ENCODE measurements around the gene FLCN. TPM values are rescaled to one million over a fixed set of nuclear protein-coding genes. Genes with fewer than 3 reads are reported as not detected.

The FLCN gene
- total RNA-seq, 4 donors from 2014 or later: 31.7 to 62.0 (median 39.2) TPM

GRCh38 chr17:17170346-17170985, 66.5 kb downstream of the FLCN start:
- no peaks in the 10 kb centered on the region for H3K9me3 ChIP-seq
- ATAC-seq (no peak), DNase-seq (no peak)

GRCh38 chr17:17169396-17169795, 67.6 kb downstream of the FLCN start:
- in situ Hi-C loops (cut with MboI; ENCODE audit: low sequenced_read_pairs in 4 of 4) (no loop called here), intact Hi-C loops (cut with DNase I; ENCODE audit: low total_unique reads) (no loop called here)
- peaks cover 2 to 72% of the 10 kb centered on the region in 2 donors for H3K36me3 ChIP-seq
- no peaks in the 10 kb centered on the region for H3K9me3 ChIP-seq
- TF ChIP-seq CTCF (IDR thresholded peaks at IDR 0.05 in 4 of 5, conservative IDR thresholded peaks at IDR 0.05 in 1 of 5): no peak
- TF ChIP-seq POLR2A (IDR thresholded peaks at IDR 0.05): no peak
- no peaks in the 10 kb centered on the region for H3K27me3 ChIP-seq
- H3K27ac ChIP-seq: no peak overlapping the region
- no peak overlapping the region for H3K4me3 ChIP-seq
- H3K4me1 ChIP-seq: peaks cover 3 to 6% of the 10 kb centered on the region in 2 donors
- no peak for ATAC-seq
- no peak for DNase-seq

More at GRCh38 chr17:17170346-17170985, 66.5 kb downstream of the FLCN start:
- intact Hi-C loops (cut with DNase I; ENCODE audit: low total_unique reads): no loop called here
- H3K36me3 ChIP-seq: peaks cover 2 to 72% of the 10 kb centered on the region in 2 donors
- H3K4me3 ChIP-seq: no peak overlapping the region
- in situ Hi-C loops (cut with MboI; ENCODE audit: low sequenced_read_pairs in 4 of 4): no loop called here
- H3K27me3 ChIP-seq: no peaks in the 10 kb centered on the region
- H3K27ac ChIP-seq: peak overlapping the region in 2 of 4 donors; percentile 7 to 65
- TF ChIP-seq CTCF (IDR thresholded peaks at IDR 0.05 in 4 of 5, conservative IDR thresholded peaks at IDR 0.05 in 1 of 5) (no peak), POLR2A (IDR thresholded peaks at IDR 0.05) (no peak)
- peaks cover 3 to 6% of the 10 kb centered on the region in 2 donors for H3K4me1 ChIP-seq

- Histone ChIP-seq H3K27me3 (no peaks in the 10 kb centered on the region), H3K4me1 (peaks cover 3 to 6% of the 10 kb centered on the region in 2 donors), H3K9me3 (no peaks in the 10 kb centered on the region), H3K4me3 (no peak overlapping the region), H3K36me3 (peaks cover 0 to 68% of the 10 kb centered on the region in 2 donors), H3K27ac (no peak overlapping the region)
- ATAC-seq (no peak), DNase-seq (no peak)
- intact Hi-C loops (cut with DNase I; ENCODE audit: low total_unique reads): no loop called here
- TF ChIP-seq CTCF (IDR thresholded peaks at IDR 0.05 in 4 of 5, conservative IDR thresholded peaks at IDR 0.05 in 1 of 5) (no peak), POLR2A (IDR thresholded peaks at IDR 0.05) (no peak)
- in situ Hi-C loops (cut with MboI; ENCODE audit: low sequenced_read_pairs in 4 of 4): no loop called here
These were observed 68.6 kb downstream of the FLCN start for GRCh38 chr17:17168401-17168800.

GRCh38 chr17:17167986-17168385, 69.0 kb downstream of the FLCN start:
- Histone ChIP-seq H3K27me3 (no peaks in the 10 kb centered on the region), H3K9me3 (no peaks in the 10 kb centered on the region), H3K36me3 (peaks cover 0 to 65% of the 10 kb centered on the region in 2 donors), H3K4me1 (peaks cover 3 to 10% of the 10 kb centered on the region in 2 donors), H3K4me3 (no peak overlapping the region), H3K27ac (no peak overlapping the region)
- intact Hi-C loops (cut with DNase I; ENCODE audit: low total_unique reads): no loop called here
- in situ Hi-C loops (cut with MboI; ENCODE audit: low sequenced_read_pairs in 4 of 4): no loop called here
- DNase-seq (no peak), ATAC-seq (no peak)
- TF ChIP-seq CTCF (IDR thresholded peaks at IDR 0.05 in 4 of 5, conservative IDR thresholded peaks at IDR 0.05 in 1 of 5) (no peak), POLR2A (IDR thresholded peaks at IDR 0.05) (no peak)
